Measurements from ENCODE around the gene MSRB1. TPM values are rescaled to one million over a fixed set of nuclear protein-coding genes. Genes with fewer than 3 reads are reported as not detected.

MSRB1 gene
- total RNA-seq = 10 to 100 TPM; 21.2 to 37.6 TPM

DNA sequence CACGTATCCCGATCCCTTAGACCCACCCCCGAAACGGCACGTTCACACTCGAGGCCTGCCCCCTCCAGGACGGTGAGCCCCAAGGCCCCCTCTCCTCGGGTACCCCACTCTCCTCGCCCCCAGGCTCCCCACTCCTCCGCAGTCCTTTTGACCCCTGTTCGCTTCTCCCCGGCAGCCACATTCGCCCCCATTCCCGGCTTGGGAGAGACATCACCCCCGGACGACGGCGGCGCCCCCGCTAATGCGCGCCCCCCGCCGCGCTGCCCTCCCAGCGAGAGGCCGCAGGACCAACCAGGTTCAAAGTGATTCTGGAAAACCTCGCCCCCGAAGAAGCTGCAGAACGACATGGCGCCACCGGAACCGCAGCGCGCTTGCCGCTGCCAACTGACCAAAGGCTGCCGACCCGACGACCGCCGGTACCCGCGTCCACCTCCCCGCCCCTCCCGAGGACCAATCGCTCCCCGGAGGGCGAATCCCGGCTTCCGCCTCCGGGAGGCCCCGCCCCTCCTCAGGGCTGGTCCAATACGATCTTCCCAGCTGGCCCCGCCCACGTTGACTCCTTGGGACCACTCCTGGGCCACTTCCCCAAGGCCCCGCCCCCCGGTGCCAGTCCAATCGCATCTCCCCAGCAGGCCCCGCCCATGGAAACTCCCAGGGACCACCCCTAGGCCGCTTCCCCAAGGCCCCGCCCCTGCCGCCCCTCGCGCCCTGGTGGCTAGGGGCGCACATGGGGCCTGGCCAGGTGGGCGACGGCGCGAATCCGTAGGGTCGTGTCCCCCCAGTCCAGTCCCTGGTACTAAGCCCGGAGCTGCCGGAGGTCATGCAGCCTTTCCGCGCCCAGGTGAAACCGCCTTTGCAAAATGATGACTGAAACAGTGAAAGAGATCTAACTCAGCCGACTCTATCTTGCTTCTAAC, at the start of gene MSRB1:
Gene MSRB1, minus strand, starts transcription at position 390 of the 917 bp plus-strand sequence. Its CDS starts 43 bp downstream, at position 347.
- Histone ChIP-seq H3K4me1 (ENCODE audit: control insufficient read depth in 1 of 2, low read depth in 2 of 2) (peaks cover 3 to 13% of the 10 kb centered on the region in 2 donors), H3K4me3 (peak within 1 kb of the TSS; percentile 97), H3K27me3 (replicated peaks; ENCODE audit: insufficient read depth) (no peaks in the 10 kb centered on the region), H3K36me3 (peaks cover 27% of the 10 kb centered on the region), H3K27ac (peak within 1 kb of the TSS; percentile 82 to 90), H3K9me3 (no peaks in the 10 kb centered on the region)
- peak; percentile 95 for ATAC-seq (ENCODE audit: insufficient number of reproducible peaks, low FRiP score, low read depth)
- peak; percentile 99 for DNase-seq (ENCODE audit: low spot score)
- TF ChIP-seq CTCF (IDR thresholded peaks at IDR 0.05) = no peak

DNA sequence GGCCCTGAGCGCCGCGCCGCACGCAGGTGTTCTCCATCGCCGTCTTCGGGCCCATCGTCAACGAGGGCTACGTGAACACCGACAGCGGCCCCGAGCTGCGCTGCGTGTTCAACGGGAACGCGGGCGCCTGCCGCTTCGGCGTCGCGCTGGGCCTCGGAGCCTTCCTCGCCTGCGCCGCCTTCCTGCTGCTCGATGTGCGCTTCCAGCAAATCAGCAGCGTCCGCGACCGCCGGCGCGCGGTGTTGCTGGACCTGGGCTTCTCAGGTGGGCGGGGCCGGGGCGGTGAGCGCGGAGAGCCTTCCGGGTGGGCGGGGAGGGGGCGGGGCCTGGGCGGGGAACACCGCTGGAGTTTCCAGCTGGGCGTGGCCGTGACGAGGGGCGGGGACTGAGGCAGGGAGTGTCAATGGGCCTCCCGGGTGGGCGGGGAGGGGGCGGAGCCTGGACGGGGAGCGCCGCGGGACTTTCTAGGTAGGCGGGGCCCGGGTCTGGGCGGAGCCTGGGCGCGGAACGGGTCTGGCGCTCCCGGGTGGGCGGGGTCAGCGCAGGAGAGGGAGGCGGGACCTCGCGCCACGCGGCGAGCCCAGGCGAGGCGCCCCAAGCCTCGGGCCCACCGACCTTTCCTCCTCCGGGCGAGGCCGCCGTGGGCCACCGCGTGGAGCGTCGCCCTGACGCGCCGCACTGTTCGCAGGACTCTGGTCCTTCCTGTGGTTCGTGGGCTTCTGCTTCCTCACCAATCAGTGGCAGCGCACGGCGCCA, 49.1 kb upstream of the MSRB1 start:
- Histone ChIP-seq H3K27me3 (replicated peaks; ENCODE audit: insufficient read depth) (peaks cover 7% of the 10 kb centered on the region), H3K9me3 (no peaks in the 10 kb centered on the region), H3K4me3 (peak overlapping the region; percentile 65), H3K36me3 (peaks cover 6% of the 10 kb centered on the region), H3K4me1 (ENCODE audit: control insufficient read depth in 1 of 2, low read depth in 2 of 2) (peaks cover 9 to 25% of the 10 kb centered on the region in 2 donors), H3K27ac (no peak overlapping the region)
- no peak for TF ChIP-seq CTCF (IDR thresholded peaks at IDR 0.05)
- peak; percentile 39 for ATAC-seq (ENCODE audit: insufficient number of reproducible peaks, low FRiP score, low read depth)
- peak; percentile 67 for DNase-seq (ENCODE audit: low spot score)

DNA sequence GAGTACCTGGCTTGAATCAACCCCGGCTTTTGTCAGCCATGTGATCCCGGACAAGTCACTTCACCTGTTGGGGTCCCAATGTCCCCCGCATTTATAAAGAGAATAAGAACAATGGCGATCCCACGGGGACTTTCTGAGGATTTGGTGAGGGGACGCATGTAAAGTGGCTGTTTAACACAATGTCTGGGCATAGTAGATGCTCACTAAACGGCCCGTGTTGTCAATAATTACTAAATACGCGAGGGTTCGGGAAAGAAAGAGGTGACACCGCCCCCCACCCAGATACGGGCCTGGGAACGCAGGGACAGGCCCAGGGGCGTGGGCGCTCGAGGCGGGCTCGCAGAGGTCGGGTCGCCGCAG, 48.6 kb upstream of the MSRB1 start:
- ATAC-seq (ENCODE audit: insufficient number of reproducible peaks, low FRiP score, low read depth) (no peak), DNase-seq (ENCODE audit: low spot score) (no peak)
- H3K27ac ChIP-seq = no peak overlapping the region
- H3K27me3 ChIP-seq (replicated peaks; ENCODE audit: insufficient read depth) = peaks cover 7% of the 10 kb centered on the region
- peaks cover 4% of the 10 kb centered on the region for H3K36me3 ChIP-seq
- peak overlapping the region; percentile 65 for H3K4me3 ChIP-seq
- peaks cover 9 to 25% of the 10 kb centered on the region in 2 donors for H3K4me1 ChIP-seq (ENCODE audit: control insufficient read depth in 1 of 2, low read depth in 2 of 2)
- H3K9me3 ChIP-seq = no peaks in the 10 kb centered on the region
- no peak for TF ChIP-seq CTCF (IDR thresholded peaks at IDR 0.05)

GRCh38 chr16:1991135-1991551, 48.1 kb upstream of the MSRB1 start:
- no peak for TF ChIP-seq CTCF (IDR thresholded peaks at IDR 0.05)
- Histone ChIP-seq H3K36me3 (peaks cover 8% of the 10 kb centered on the region), H3K4me1 (ENCODE audit: control insufficient read depth in 1 of 2, low read depth in 2 of 2) (peaks cover 9 to 25% of the 10 kb centered on the region in 2 donors), H3K9me3 (no peaks in the 10 kb centered on the region), H3K27me3 (replicated peaks; ENCODE audit: insufficient read depth) (peaks cover 7% of the 10 kb centered on the region), H3K4me3 (peak overlapping the region; percentile 65), H3K27ac (no peak overlapping the region)
- no peak for DNase-seq (ENCODE audit: low spot score)
- no peak for ATAC-seq (ENCODE audit: insufficient number of reproducible peaks, low FRiP score, low read depth)
